Measurements from ENCODE around the gene SLC9A2. TPM values are rescaled to one million over a fixed set of nuclear protein-coding genes. Genes with fewer than 3 reads are reported as not detected.
A peak's percentile ranks its signal among the peaks of the same experiment; 100 is the strongest.

Gene SLC9A2
- total RNA-seq, 4 donors from 2014 or later = 12.4 to 20.7 (median 20.0) TPM

GRCh38 chr2:102621630-102622029 lies 2.3 kb downstream of the SLC9A2 start:
- H3K36me3 ChIP-seq = no peaks in the 10 kb centered on the region
- no peak for DNase-seq
- H3K9me3 ChIP-seq = no peaks in the 10 kb centered on the region
- H3K4me3 ChIP-seq = no peak overlapping the region
- TF ChIP-seq POLR2A (IDR thresholded peaks at IDR 0.05) = no peak
- TF ChIP-seq CTCF (IDR thresholded peaks at IDR 0.05) = no peak
- H3K27me3 ChIP-seq = no peaks in the 10 kb centered on the region
- peaks cover 0 to 37% (median 0%) of the 10 kb centered on the region in 4 donors for H3K4me1 ChIP-seq
- H3K27ac ChIP-seq = peak overlapping the region in 1 of 4 donors; percentile 14

GRCh38 chr2:102622646-102623045 lies 3.3 kb downstream of the SLC9A2 start:
- Histone ChIP-seq H3K4me1 (peaks cover 0 to 37% (median 0%) of the 10 kb centered on the region in 4 donors), H3K4me3 (no peak overlapping the region), H3K9me3 (no peaks in the 10 kb centered on the region), H3K27ac (no peak overlapping the region), H3K27me3 (no peaks in the 10 kb centered on the region), H3K36me3 (no peaks in the 10 kb centered on the region)
- no peak for TF ChIP-seq CTCF (IDR thresholded peaks at IDR 0.05)
- TF ChIP-seq POLR2A (IDR thresholded peaks at IDR 0.05) = no peak
- no peak for DNase-seq

- TF ChIP-seq POLR2A (IDR thresholded peaks at IDR 0.05) (no peak), CTCF (IDR thresholded peaks at IDR 0.05) (no peak)
- Histone ChIP-seq H3K9me3 (no peaks in the 10 kb centered on the region), H3K27ac (no peak overlapping the region), H3K4me1 (no peaks in the 10 kb centered on the region), H3K27me3 (no peaks in the 10 kb centered on the region), H3K36me3 (no peaks in the 10 kb centered on the region), H3K4me3 (no peak overlapping the region)
- DNase-seq = no peak
Measured at GRCh38 chr2:102630458-102630857, 11.1 kb downstream of the SLC9A2 start.

GRCh38 chr2:102632380-102633175 lies 13.2 kb downstream of the SLC9A2 start:
- Histone ChIP-seq H3K4me3 (no peak overlapping the region), H3K27ac (no peak overlapping the region), H3K4me1 (peaks cover 0 to 4% (median 0%) of the 10 kb centered on the region in 4 donors), H3K36me3 (no peaks in the 10 kb centered on the region), H3K27me3 (no peaks in the 10 kb centered on the region), H3K9me3 (no peaks in the 10 kb centered on the region)
- DNase-seq = no peak
- TF ChIP-seq POLR2A (IDR thresholded peaks at IDR 0.05) (no peak), CTCF (IDR thresholded peaks at IDR 0.05) (no peak)

- H3K27ac ChIP-seq = no peak overlapping the region
Measured at GRCh38 chr2:102634831-102635241, 15.5 kb downstream of the SLC9A2 start.

More at GRCh38 chr2:102634831-102635241, 15.5 kb downstream of the SLC9A2 start:
- Histone ChIP-seq H3K36me3 (no peaks in the 10 kb centered on the region), H3K4me3 (no peak overlapping the region), H3K9me3 (no peaks in the 10 kb centered on the region), H3K4me1 (peaks cover 0 to 7% (median 0%) of the 10 kb centered on the region in 4 donors), H3K27me3 (no peaks in the 10 kb centered on the region)
- TF ChIP-seq CTCF (IDR thresholded peaks at IDR 0.05) (no peak), POLR2A (IDR thresholded peaks at IDR 0.05) (no peak)
- no peak for DNase-seq

All from Peyer's patch (tissue), 4 donors.